ENCODE measurements around the gene MBP. TPM values are rescaled to one million over a fixed set of nuclear protein-coding genes. Genes with fewer than 3 reads are reported as not detected.

MBP gene
- total and polyA plus RNA-seq, 10 of the 15 experiments (the other 5 are each of a cell fraction or from before 2014, with no cell fraction given), result 12.2 to 67.8 (median 42.1) TPM

GRCh38 chr18:77046409-77046808 lies 86.2 kb downstream of the MBP start:
- in situ Hi-C loops (cut with MboI) (no loop called here), intact Hi-C loops (cut with micrococcal nuclease; ENCODE audit: unreplicated experiment) (no loop called here)
- H3K79me2 ChIP-seq (ENCODE audit: control insufficient read depth, insufficient read depth, low read length), result no peaks in the 10 kb centered on the region; the same call in 1 of the 2 replicates
- no peaks in the 10 kb centered on the region for H4K20me1 ChIP-seq (ENCODE audit: control insufficient read depth, insufficient read depth)
- H3K4me1 ChIP-seq (ENCODE audit: control insufficient read depth, insufficient read depth, low read length), result no peaks in the 10 kb centered on the region
- ChIA-PET CTCF (interaction anchor here (0.6 to 1.1 kb wide), 4 partner anchors 8 to 243 kb away, joined by 3 to 4 read pairs (median 3); no protein-coding TSS in a partner anchor), POLR2A (no interaction called here), SMC1A (ENCODE audit: uncharacterized antibody, unreplicated experiment) (interaction anchor here (1.0 kb wide), 1 partner anchor 10 kb away, joined by 3 read pairs; no protein-coding TSS in a partner anchor), RAD21 (ENCODE audit: unreplicated experiment) (no interaction called here)
- H3K9ac ChIP-seq (ENCODE audit: control insufficient read depth, insufficient read depth, low read length), result no peak overlapping the region
- H3K36me3 ChIP-seq (ENCODE audit: control insufficient read depth in 2 of 2, insufficient read depth in 2 of 2, low read length in 1 of 2), result peaks cover 13 to 14% of the 10 kb centered on the region in 2 experiments
- TF ChIP-seq ATF7 (IDR thresholded peaks at IDR 0.05; ENCODE audit: low read depth) (no peak), FOXM1 (IDR thresholded peaks at IDR 0.05; ENCODE audit: low read depth, low read length) (no peak), PML (IDR thresholded peaks at IDR 0.05; ENCODE audit: low read length) (no peak), YY1 (IDR thresholded peaks at IDR 0.05; ENCODE audit: low read depth, low read length) (no peak), HDAC2 (IDR thresholded peaks at IDR 0.05) (no peak), PAX5 (IDR thresholded peaks at IDR 0.05; ENCODE audit: borderline replicate concordance, low read depth, low read length) (no peak), CBX3 (IDR thresholded peaks at IDR 0.05; ENCODE audit: borderline replicate concordance, low read depth) (no peak), IRF4 (IDR thresholded peaks at IDR 0.05; ENCODE audit: low read depth, low read length) (no peak), NRF1 (conservative IDR thresholded peaks at IDR 0.05; ENCODE audit: low read depth, low read length) (no peak), E2F8 (IDR thresholded peaks at IDR 0.05; ENCODE audit: low read depth, partially characterized antibody) (no peak), SKIL (IDR thresholded peaks at IDR 0.05; ENCODE audit: low read depth, poor library complexity, severe bottlenecking) (no peak)
- TF ChIP-seq, protein P1, sequence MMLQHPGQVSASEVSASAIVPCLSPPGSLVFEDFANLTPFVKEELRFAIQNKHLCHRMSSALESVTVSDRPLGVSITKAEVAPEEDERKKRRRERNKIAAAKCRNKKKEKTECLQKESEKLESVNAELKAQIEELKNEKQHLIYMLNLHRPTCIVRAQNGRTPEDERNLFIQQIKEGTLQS (IDR thresholded peaks at IDR 0.05; ENCODE audit: borderline replicate concordance, extremely low read depth, low read depth, low read length), result no peak
- H3K27me3 ChIP-seq (replicated peaks in 1 of 2; ENCODE audit: control insufficient read depth in 2 of 2, insufficient read depth in 2 of 2, low read length in 1 of 2), result no peaks in the 10 kb centered on the region
- ATAC-seq (no peak), DNase-seq (ENCODE audit: low read depth, low spot score) (no peak), FAIRE-seq (no peak)
- no peak overlapping the region for H3K4me3 ChIP-seq
- no peak overlapping the region for H3K4me2 ChIP-seq (ENCODE audit: control insufficient read depth, insufficient read depth)
- BruUV-seq (replicated peaks), result no TSS peak
- H2AFZ ChIP-seq (ENCODE audit: control insufficient read depth, low read depth, low read length), result no peak overlapping the region
- peaks cover 4% of the 10 kb centered on the region for H3K9me3 ChIP-seq (replicated peaks; ENCODE audit: control insufficient read depth, insufficient read depth, low read length)
- H3K27ac ChIP-seq (ENCODE audit: control insufficient read depth, insufficient read depth), result no peak overlapping the region
- WGBS (ENCODE audit: insufficient coverage, insufficient replicate concordance, low lambda C conversion rate, missing lambda C conversion rate), result 84% methylated on average over 9 of the region's 9 CpGs

Measured in GM12878 (cell line).